Frontal cortex (tissue), 4 donors: ENCODE measurements around the gene FBXW10B. TPM values are rescaled to one million over a fixed set of nuclear protein-coding genes. Genes with fewer than 3 reads are reported as not detected.
"Not testable (repeated sequence)": the region's sequence is repeated elsewhere in the genome, so short reads cannot be mapped to it uniquely, and the experiment has no call there.

Source experiments
- DNase-seq, 2 donors: peaks; one replicate each; pipeline ENCODE4 v3.0.0; 2012; ENCODE audit warnings: low spot score in 2 of 2
- FAIRE-seq: peaks from 2 replicates; lab custom pipeline; 2012; peaks lifted over from hg19 to GRCh38; lab: Jason Lieb, UNC
- total RNA-seq: library from RNA; depleted of rRNA; stranded (reverse); fragments of >200 nt; gene quantifications from one replicate; pipeline ENCODE4 v1.2.3, GENCODE V29; 2014
- donor health status: control.
- donor health status: control.
- donor health status: control.

The FBXW10B gene
- total RNA-seq, result 0.82 TPM

GRCh38 chr17:15619331-15620058 is at the start of gene FBXW10B:
Gene FBXW10B (minus strand): TSS chr17:15619704. CDS start chr17:15619512, 192 bp downstream.
- peak; percentile 86 for FAIRE-seq
- DNase-seq, result not testable (repeated sequence)

GRCh38 chr17:15663691-15664090 is 44.2 kb upstream of the FBXW10B start:
- DNase-seq (no peak), FAIRE-seq (no peak)

GRCh38 chr17:15663176-15663575 is 43.7 kb upstream of the FBXW10B start:
- FAIRE-seq, result no peak

GRCh38 chr17:15662681-15663080 is 43.2 kb upstream of the FBXW10B start:
- no peak for FAIRE-seq

More at GRCh38 chr17:15663176-15663575, 43.7 kb upstream of the FBXW10B start:
- no peak for DNase-seq

GRCh38 chr17:15660077-15660476 is 40.6 kb upstream of the FBXW10B start:
- FAIRE-seq, result no peak
- no peak for DNase-seq

More at GRCh38 chr17:15662681-15663080, 43.2 kb upstream of the FBXW10B start:
- no peak for DNase-seq

- FAIRE-seq (no peak), DNase-seq (no peak)
Measured at GRCh38 chr17:15659663-15660062, 40.2 kb upstream of the FBXW10B start.

GRCh38 chr17:15659236-15659635 is 39.7 kb upstream of the FBXW10B start:
- no peak for FAIRE-seq
- no peak for DNase-seq

GRCh38 chr17:15658296-15658695 is 38.8 kb upstream of the FBXW10B start:
- FAIRE-seq (no peak), DNase-seq (no peak)

- DNase-seq (no peak), FAIRE-seq (no peak)
Measured at GRCh38 chr17:15657868-15658267, 38.4 kb upstream of the FBXW10B start.

GRCh38 chr17:15654886-15655561 is 35.5 kb upstream of the FBXW10B start:
- no peak for FAIRE-seq
- DNase-seq, result no peak

- DNase-seq, FAIRE-seq: not testable (repeated sequence)
Measured at GRCh38 chr17:15654401-15654800, 34.9 kb upstream of the FBXW10B start.

- no peak for FAIRE-seq
- DNase-seq, result no peak
Measured at GRCh38 chr17:15652960-15653359, 33.5 kb upstream of the FBXW10B start.

- peak; percentile 21 to 76 for DNase-seq
- FAIRE-seq, result no peak
Measured at GRCh38 chr17:15651583-15652110, 32.1 kb upstream of the FBXW10B start.

GRCh38 chr17:15650741-15651582 is 31.5 kb upstream of the FBXW10B start:
- no peak for FAIRE-seq
- DNase-seq, result no peak

- DNase-seq (no peak), FAIRE-seq (no peak)
Measured at GRCh38 chr17:15649861-15650421, 30.4 kb upstream of the FBXW10B start.

GRCh38 chr17:15648386-15648785 is 28.9 kb upstream of the FBXW10B start:
- no peak for FAIRE-seq
- no peak for DNase-seq

- DNase-seq, FAIRE-seq: not testable (repeated sequence)
Measured at GRCh38 chr17:15645942-15646312, 26.4 kb upstream of the FBXW10B start.

GRCh38 chr17:15645099-15645941 is 25.8 kb upstream of the FBXW10B start:
- not testable (repeated sequence) for DNase-seq, FAIRE-seq
